Sigmoid colon (tissue), 4 donors: Measurements from ENCODE around the gene HTR1E.
"Not testable (repeated sequence)": the region's sequence is repeated elsewhere in the genome, so short reads cannot be mapped to it uniquely, and the experiment has no call there.

Experiments used
- EP300 ChIP-seq, 4 donors: sonication (generic); formaldehyde crosslinking; IDR thresholded peaks; one replicate each; pipeline ENCODE4 v1.6.1; 2017; ENCODE audit warnings: antibody characterized with exemption in 4 of 4
- POLR2AphosphoS5 ChIP-seq, 4 donors: sonication (generic); formaldehyde crosslinking; IDR thresholded peaks; one replicate each; pipeline ENCODE4 v1.6.1; 2017; ENCODE audit warnings: antibody characterized with exemption in 4 of 4
- TF ChIP-seq, protein P1 (sequence below), 4 experiments: fragments of 450-650 bp in 3 of 4; fragments of 200-600 bp in 1 of 4; IDR thresholded peaks; one replicate each; pipeline ENCODE4 v1.5.1; 2016 to 2019; ENCODE audit warnings: antibody characterized with exemption in 4 of 4, mild to moderate bottlenecking in 3 of 4, moderate library complexity in 2 of 4

DNA sequence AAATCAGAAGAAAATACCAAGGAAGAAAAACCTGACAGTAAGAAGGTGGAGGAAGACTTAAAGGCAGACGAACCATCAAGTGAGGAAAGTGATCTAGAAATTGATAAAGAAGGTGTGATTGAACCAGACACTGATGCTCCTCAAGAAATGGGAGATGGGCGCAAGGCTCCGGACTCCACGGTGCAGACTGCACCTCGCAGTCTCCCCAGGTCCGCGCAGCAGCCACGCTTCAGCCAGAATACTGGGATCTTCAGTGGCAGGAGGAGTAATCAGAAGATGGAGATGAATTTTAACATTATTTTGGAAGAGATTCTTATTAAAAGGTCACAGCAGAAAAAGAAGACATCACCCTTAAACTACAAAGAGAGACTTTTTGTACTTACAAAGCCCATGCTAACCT is 40.1 kb upstream of the HTR1E start:
- TF ChIP-seq POLR2AphosphoS5, EP300 (IDR thresholded peaks at IDR 0.05): not testable (repeated sequence)
- TF ChIP-seq, protein P1, sequence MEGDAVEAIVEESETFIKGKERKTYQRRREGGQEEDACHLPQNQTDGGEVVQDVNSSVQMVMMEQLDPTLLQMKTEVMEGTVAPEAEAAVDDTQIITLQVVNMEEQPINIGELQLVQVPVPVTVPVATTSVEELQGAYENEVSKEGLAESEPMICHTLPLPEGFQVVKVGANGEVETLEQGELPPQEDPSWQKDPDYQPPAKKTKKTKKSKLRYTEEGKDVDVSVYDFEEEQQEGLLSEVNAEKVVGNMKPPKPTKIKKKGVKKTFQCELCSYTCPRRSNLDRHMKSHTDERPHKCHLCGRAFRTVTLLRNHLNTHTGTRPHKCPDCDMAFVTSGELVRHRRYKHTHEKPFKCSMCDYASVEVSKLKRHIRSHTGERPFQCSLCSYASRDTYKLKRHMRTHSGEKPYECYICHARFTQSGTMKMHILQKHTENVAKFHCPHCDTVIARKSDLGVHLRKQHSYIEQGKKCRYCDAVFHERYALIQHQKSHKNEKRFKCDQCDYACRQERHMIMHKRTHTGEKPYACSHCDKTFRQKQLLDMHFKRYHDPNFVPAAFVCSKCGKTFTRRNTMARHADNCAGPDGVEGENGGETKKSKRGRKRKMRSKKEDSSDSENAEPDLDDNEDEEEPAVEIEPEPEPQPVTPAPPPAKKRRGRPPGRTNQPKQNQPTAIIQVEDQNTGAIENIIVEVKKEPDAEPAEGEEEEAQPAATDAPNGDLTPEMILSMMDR (IDR thresholded peaks at IDR 0.05), result not testable (repeated sequence)
